ENCODE data around the gene ZBTB48. TPM values are rescaled to one million over a fixed set of nuclear protein-coding genes. Genes with fewer than 3 reads are reported as not detected.

Gene ZBTB48
- total RNA-seq, 4 donors from 2014 or later = 26.5 to 79.7 (median 47.6) TPM

GRCh38 chr1:6637770-6638169 is 58.0 kb downstream of the ZBTB48 start:
- no peaks in the 10 kb centered on the region for H3K27me3 ChIP-seq
- peak overlapping the region; percentile 59 to 72 for H3K27ac ChIP-seq
- H3K9me3 ChIP-seq = no peaks in the 10 kb centered on the region
- intact Hi-C loops (cut with DNase I; ENCODE audit: low total_unique reads) = loop anchor here (10.0 kb wide), 1 partner anchor 83 kb away; the partner anchor contains the start of genes NOL9 and TAS1R1
- no peak for DNase-seq
- TF ChIP-seq POLR2A (IDR thresholded peaks at IDR 0.05) (no peak), CTCF (IDR thresholded peaks at IDR 0.05) (no peak)
- H3K4me3 ChIP-seq = no peak overlapping the region
- no peaks in the 10 kb centered on the region for H3K4me1 ChIP-seq
- H3K36me3 ChIP-seq = no peaks in the 10 kb centered on the region

- no peak for TF ChIP-seq CTCF (IDR thresholded peaks at IDR 0.05)
- peak in 1 of 2 donors; percentile 10 for TF ChIP-seq POLR2A (IDR thresholded peaks at IDR 0.05)
- no peaks in the 10 kb centered on the region for H3K27me3 ChIP-seq
- H3K27ac ChIP-seq = peak overlapping the region; percentile 59 to 72
- H3K4me1 ChIP-seq = no peaks in the 10 kb centered on the region
- H3K36me3 ChIP-seq = no peaks in the 10 kb centered on the region
- intact Hi-C loops (cut with DNase I; ENCODE audit: low total_unique reads) = loop anchor here (10.0 kb wide), 1 partner anchor 83 kb away; the partner anchor contains the start of genes NOL9 and TAS1R1
- no peaks in the 10 kb centered on the region for H3K9me3 ChIP-seq
- DNase-seq = peak; percentile 81 to 87
- no peak overlapping the region for H3K4me3 ChIP-seq
These were observed 58.4 kb downstream of the ZBTB48 start for GRCh38 chr1:6638226-6638625.

Small RNAs within 50 kb of the gene (small RNA-seq; reads per million reads assigned to genes)
- gene RNU6-731P = not detected

Other genes starting within 250 kb of the ZBTB48 start
- gene ACOT7, start 186.2 kb upstream of the ZBTB48 start, total RNA-seq = 10 to 100 TPM in 2 of 4 donors, 1 to 10 TPM in 2; 7.4 to 27.6 (median 12.4) TPM
- under 1 TPM in 1 of 4 donors, not detected in 3; 0.21 TPM for gene HES2, start 160.1 kb upstream of the ZBTB48 start, total RNA-seq
- 1 to 10 TPM in 1 of 4 donors, under 1 TPM in 1, not detected in 2; 0.58 to 2.5 TPM for gene ESPN, start 155.2 kb upstream of the ZBTB48 start, total RNA-seq
- gene TNFRSF25, start 113.8 kb upstream of the ZBTB48 start, total RNA-seq = 10 to 100 TPM in 1 of 4 donors, 1 to 10 TPM in 3; 1.0 to 11.1 (median 4.8) TPM
- gene PLEKHG5, start 88.3 kb upstream of the ZBTB48 start, total RNA-seq = 10 to 100 TPM in 2 of 4 donors, 1 to 10 TPM in 2; 2.6 to 23.7 (median 8.2) TPM
- gene NOL9, start 25.5 kb upstream of the ZBTB48 start, total RNA-seq = 10 to 100 TPM in 2 of 4 donors, 1 to 10 TPM in 2; 4.7 to 44.8 (median 23.7) TPM
- gene TAS1R1, start 24.7 kb upstream of the ZBTB48 start, total RNA-seq = not detected
- gene KLHL21, start 22.9 kb downstream of the ZBTB48 start, total RNA-seq = 10 to 100 TPM; 17.4 to 31.1 (median 20.6) TPM
- 10 to 100 TPM in 2 of 4 donors, 1 to 10 TPM in 2; 1.8 to 29.6 (median 15.0) TPM for gene PHF13, start 33.7 kb downstream of the ZBTB48 start, total RNA-seq
- gene THAP3, start 44.9 kb downstream of the ZBTB48 start, total RNA-seq = 10 to 100 TPM; 19.1 to 23.9 (median 21.9) TPM
- 10 to 100 TPM; 11.5 to 47.2 (median 22.3) TPM for gene DNAJC11, start 121.8 kb downstream of the ZBTB48 start, total RNA-seq
- gene CAMTA1, start 205.5 kb downstream of the ZBTB48 start, total RNA-seq = 100 to 1,000 TPM in 1 of 4 donors, 10 to 100 TPM in 3; 29.7 to 427 (median 64.8) TPM

Measured in uterus (tissue), 4 donors.